GM21423 (cell line): ENCODE results near the gene PARVB.

Experiments
- ATAC-seq: cut with Tn5 transposase; IDR thresholded peaks from one replicate; pipeline ENCODE4 v1.9.1; 2021; ENCODE audit warnings: mild to moderate bottlenecking, moderate library complexity; ENCODE audit not compliant: unreplicated experiment

Gene PARVB

GRCh38 chr22:44153710-44154109 is 129.6 kb downstream of the PARVB start:
- no peak for ATAC-seq

GRCh38 chr22:44154436-44154942 is 130.4 kb downstream of the PARVB start:
- ATAC-seq, result no peak

GRCh38 chr22:44155115-44155514 is 131.0 kb downstream of the PARVB start:
- no peak for ATAC-seq

- ATAC-seq, result no peak
Measured at GRCh38 chr22:44157916-44158618, 134.0 kb downstream of the PARVB start.

- no peak for ATAC-seq
Measured at GRCh38 chr22:44158816-44159215, 134.7 kb downstream of the PARVB start.

GRCh38 chr22:44159221-44159620 is 135.1 kb downstream of the PARVB start:
- no peak for ATAC-seq

- no peak for ATAC-seq
Measured at GRCh38 chr22:44159811-44160210, 135.7 kb downstream of the PARVB start.

- ATAC-seq, result no peak
Measured at GRCh38 chr22:44160421-44160820, 136.3 kb downstream of the PARVB start.

GRCh38 chr22:44161673-44162072 is 137.6 kb downstream of the PARVB start:
- no peak for ATAC-seq

- ATAC-seq, result no peak
Measured at GRCh38 chr22:44162960-44163359, 138.9 kb downstream of the PARVB start.

GRCh38 chr22:44163536-44163935 is 139.4 kb downstream of the PARVB start:
- ATAC-seq, result no peak

GRCh38 chr22:44164031-44164430 is 139.9 kb downstream of the PARVB start:
- ATAC-seq, result no peak

- no peak for ATAC-seq
Measured at GRCh38 chr22:44165286-44165874, 141.3 kb downstream of the PARVB start.

- no peak for ATAC-seq
Measured at GRCh38 chr22:44166498-44167276, 142.6 kb downstream of the PARVB start.

- ATAC-seq, result no peak
Measured at GRCh38 chr22:44167501-44167900, 143.4 kb downstream of the PARVB start.

- no peak for ATAC-seq
Measured at GRCh38 chr22:44168206-44168605, 144.1 kb downstream of the PARVB start.

- no peak for ATAC-seq
Measured at GRCh38 chr22:44170470-44170869, 146.4 kb downstream of the PARVB start.

- no peak for ATAC-seq
Measured at GRCh38 chr22:44171561-44171960, 147.5 kb downstream of the PARVB start.

- peak; percentile 51 for ATAC-seq
Measured at GRCh38 chr22:44172370-44173108, 148.4 kb downstream of the PARVB start.

- ATAC-seq, result no peak
Measured at GRCh38 chr22:44173154-44173553, 149.1 kb downstream of the PARVB start.

- ATAC-seq, result no peak
Measured at GRCh38 chr22:44175676-44176075, 151.6 kb downstream of the PARVB start.
